Erythroblast (primary cell): Measurements from ENCODE around the gene GPD1.

Source experiments
- GATA1 ChIP-seq: IDR thresholded peaks from 2 replicates; pipeline ENCODE4 v1.6.1; 2011; ENCODE audit warnings: low read depth, mild to moderate bottlenecking, control low read depth, low read length, moderate library complexity
- POLR2A ChIP-seq: IDR thresholded peaks from 2 replicates; pipeline ENCODE4 v1.6.1; 2011; ENCODE audit warnings: mild to moderate bottlenecking, low read length

DNA sequence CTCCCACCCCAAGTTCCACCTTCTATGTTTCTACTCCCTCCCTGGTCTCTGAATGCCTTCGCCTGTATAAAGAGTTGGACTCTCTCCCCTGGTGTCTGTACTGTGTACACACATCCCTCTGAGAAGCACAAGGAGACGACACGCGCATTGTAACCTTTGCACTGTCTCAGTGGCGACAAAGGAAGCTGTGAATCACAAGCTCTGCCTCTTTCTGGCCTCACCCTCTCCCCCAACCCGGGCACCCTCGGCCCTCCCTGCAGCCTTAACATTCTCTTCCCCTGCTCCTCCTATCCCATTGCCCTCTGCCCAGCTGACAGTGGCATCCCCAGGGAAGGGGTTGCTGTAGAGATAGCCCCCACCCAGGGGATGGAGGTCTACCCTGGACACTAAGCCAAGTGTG, 21.2 kb upstream of the GPD1 start:
- TF ChIP-seq GATA1, result no peak
- no peak for TF ChIP-seq POLR2A
